Effector memory CD8-positive, alpha-beta T cell (primary cell): ENCODE results near the gene CAPN13.

Experiments
- ATAC-seq: fragments of 150-1000 bp; cut with Tn5 transposase; replicated peaks from 2 replicates; pipeline ENCODE4 v1.10.0; 2021; ENCODE audit warnings: mild to moderate bottlenecking, moderate library complexity
- DNase-seq, 3 experiments: peaks; one replicate each; pipeline ENCODE4 v3.0.0; 2021
- H3K27ac Mint-ChIP-seq, 2 donors: one replicate each; pipeline ENCODE4 v1.8.0; 2022; ENCODE audit warnings: mild to moderate bottlenecking in 2 of 2, mixed read lengths in 2 of 2, moderate library complexity in 2 of 2
- H3K27me3 Mint-ChIP-seq, 2 donors: one replicate each; pipeline ENCODE4 v1.8.0; 2022; ENCODE audit warnings: mixed read lengths in 2 of 2
- H3K36me3 Mint-ChIP-seq: one replicate; pipeline ENCODE4 v1.8.0; 2022; ENCODE audit warnings: mild to moderate bottlenecking, moderate library complexity, mixed read lengths; ENCODE audit not compliant: insufficient read depth
- H3K4me1 Mint-ChIP-seq, 2 donors: one replicate each; pipeline ENCODE4 v1.8.0; 2022; ENCODE audit warnings: low read depth in 2 of 2, mixed read lengths in 2 of 2
- H3K4me3 Mint-ChIP-seq, 2 donors: one replicate each; pipeline ENCODE4 v1.8.0; 2022; ENCODE audit warnings: mild to moderate bottlenecking in 2 of 2, mixed read lengths in 2 of 2, moderate library complexity in 2 of 2
- H3K9me3 Mint-ChIP-seq, 2 donors: one replicate each; pipeline ENCODE4 v1.8.0; 2022; ENCODE audit warnings: mixed read lengths in 2 of 2

CAPN13 gene

GRCh38 chr2:30765876-30766470 is 41.3 kb downstream of the CAPN13 start:
- no peaks in the 10 kb centered on the region for H3K36me3 Mint-ChIP-seq
- ATAC-seq: no peak
- H3K4me3 Mint-ChIP-seq: no peak overlapping the region
- no peak overlapping the region for H3K27ac Mint-ChIP-seq
- peaks cover 32 to 70% of the 10 kb centered on the region in 2 donors for H3K27me3 Mint-ChIP-seq
- no peaks in the 10 kb centered on the region for H3K9me3 Mint-ChIP-seq
- no peak for DNase-seq
- H3K4me1 Mint-ChIP-seq: peaks cover 0 to 7% of the 10 kb centered on the region in 2 donors

- Mint-ChIP-seq H3K4me1 (peaks cover 0 to 7% of the 10 kb centered on the region in 2 donors), H3K27ac (no peak overlapping the region), H3K27me3 (peaks cover 39 to 70% of the 10 kb centered on the region in 2 donors), H3K9me3 (no peaks in the 10 kb centered on the region), H3K4me3 (no peak overlapping the region), H3K36me3 (no peaks in the 10 kb centered on the region)
- DNase-seq (no peak), ATAC-seq (no peak)
Measured at GRCh38 chr2:30765191-30765590, 42.1 kb downstream of the CAPN13 start.

GRCh38 chr2:30764021-30764800 is 43.0 kb downstream of the CAPN13 start:
- peaks cover 42 to 70% of the 10 kb centered on the region in 2 donors for H3K27me3 Mint-ChIP-seq

GRCh38 chr2:30763151-30763660 is 44.0 kb downstream of the CAPN13 start:
- DNase-seq: no peak
- ATAC-seq: no peak
- Mint-ChIP-seq H3K4me3 (no peak overlapping the region), H3K27me3 (peaks cover 35 to 72% of the 10 kb centered on the region in 2 donors), H3K9me3 (no peaks in the 10 kb centered on the region), H3K4me1 (peaks cover 0 to 7% of the 10 kb centered on the region in 2 donors), H3K36me3 (no peaks in the 10 kb centered on the region), H3K27ac (no peak overlapping the region)

More at GRCh38 chr2:30764021-30764800, 43.0 kb downstream of the CAPN13 start:
- H3K4me1 Mint-ChIP-seq: peaks cover 0 to 7% of the 10 kb centered on the region in 2 donors
- H3K9me3 Mint-ChIP-seq: no peaks in the 10 kb centered on the region
- H3K4me3 Mint-ChIP-seq: no peak overlapping the region
- no peak for ATAC-seq
- no peaks in the 10 kb centered on the region for H3K36me3 Mint-ChIP-seq
- no peak for DNase-seq
- no peak overlapping the region for H3K27ac Mint-ChIP-seq

- Mint-ChIP-seq H3K36me3 (no peaks in the 10 kb centered on the region), H3K27ac (no peak overlapping the region), H3K9me3 (no peaks in the 10 kb centered on the region), H3K4me3 (no peak overlapping the region), H3K27me3 (peaks cover 35 to 80% of the 10 kb centered on the region in 2 donors), H3K4me1 (peaks cover 0 to 2% of the 10 kb centered on the region in 2 donors)
- ATAC-seq: no peak
- no peak for DNase-seq
Measured at GRCh38 chr2:30761226-30761625, 46.0 kb downstream of the CAPN13 start.

GRCh38 chr2:30759481-30759880 is 47.8 kb downstream of the CAPN13 start:
- H3K27me3 Mint-ChIP-seq: peaks cover 38 to 80% of the 10 kb centered on the region in 2 donors

GRCh38 chr2:30758191-30758651 is 49.0 kb downstream of the CAPN13 start:
- no peak for ATAC-seq
- Mint-ChIP-seq H3K4me1 (no peaks in the 10 kb centered on the region), H3K4me3 (no peak overlapping the region), H3K27ac (no peak overlapping the region), H3K27me3 (peaks cover 48 to 83% of the 10 kb centered on the region in 2 donors), H3K9me3 (no peaks in the 10 kb centered on the region), H3K36me3 (no peaks in the 10 kb centered on the region)
- DNase-seq: no peak

More at GRCh38 chr2:30759481-30759880, 47.8 kb downstream of the CAPN13 start:
- Mint-ChIP-seq H3K4me3 (no peak overlapping the region), H3K36me3 (no peaks in the 10 kb centered on the region), H3K9me3 (no peaks in the 10 kb centered on the region), H3K27ac (no peak overlapping the region), H3K4me1 (no peaks in the 10 kb centered on the region)
- DNase-seq (no peak), ATAC-seq (no peak)

- Mint-ChIP-seq H3K9me3 (no peaks in the 10 kb centered on the region), H3K4me3 (no peak overlapping the region), H3K4me1 (no peaks in the 10 kb centered on the region), H3K27me3 (peaks cover 49 to 83% of the 10 kb centered on the region in 2 donors), H3K27ac (no peak overlapping the region), H3K36me3 (no peaks in the 10 kb centered on the region)
- DNase-seq (no peak), ATAC-seq (no peak)
Measured at GRCh38 chr2:30757749-30758148, 49.5 kb downstream of the CAPN13 start.

- Mint-ChIP-seq H3K9me3 (no peaks in the 10 kb centered on the region), H3K4me3 (no peak overlapping the region), H3K36me3 (no peaks in the 10 kb centered on the region), H3K4me1 (no peaks in the 10 kb centered on the region), H3K27me3 (peaks cover 54 to 85% of the 10 kb centered on the region in 2 donors), H3K27ac (no peak overlapping the region)
- no peak for ATAC-seq
- no peak for DNase-seq
Measured at GRCh38 chr2:30756971-30757370, 50.3 kb downstream of the CAPN13 start.

GRCh38 chr2:30756051-30756719 is 51.1 kb downstream of the CAPN13 start:
- ATAC-seq: no peak
- H3K36me3 Mint-ChIP-seq: no peaks in the 10 kb centered on the region
- H3K9me3 Mint-ChIP-seq: no peaks in the 10 kb centered on the region
- H3K27me3 Mint-ChIP-seq: peaks cover 62 to 90% of the 10 kb centered on the region in 2 donors
- H3K4me1 Mint-ChIP-seq: no peaks in the 10 kb centered on the region
- DNase-seq: no peak
- no peak overlapping the region for H3K4me3 Mint-ChIP-seq
- H3K27ac Mint-ChIP-seq: no peak overlapping the region

GRCh38 chr2:30753630-30754029 is 53.6 kb downstream of the CAPN13 start:
- no peaks in the 10 kb centered on the region for H3K4me1 Mint-ChIP-seq
- DNase-seq: no peak
- no peak overlapping the region for H3K27ac Mint-ChIP-seq
- H3K27me3 Mint-ChIP-seq: peaks cover 64 to 84% of the 10 kb centered on the region in 2 donors
- ATAC-seq: no peak
- no peaks in the 10 kb centered on the region for H3K9me3 Mint-ChIP-seq
- H3K4me3 Mint-ChIP-seq: no peak overlapping the region
- no peaks in the 10 kb centered on the region for H3K36me3 Mint-ChIP-seq

GRCh38 chr2:30752811-30753210 is 54.4 kb downstream of the CAPN13 start:
- Mint-ChIP-seq H3K9me3 (no peaks in the 10 kb centered on the region), H3K27me3 (peaks cover 71 to 90% of the 10 kb centered on the region in 2 donors), H3K4me3 (no peak overlapping the region), H3K27ac (no peak overlapping the region), H3K36me3 (no peaks in the 10 kb centered on the region), H3K4me1 (no peaks in the 10 kb centered on the region)
- DNase-seq (no peak), ATAC-seq (no peak)

- DNase-seq (no peak), ATAC-seq (no peak)
- Mint-ChIP-seq H3K36me3 (peaks cover 3% of the 10 kb centered on the region), H3K4me1 (no peaks in the 10 kb centered on the region), H3K4me3 (no peak overlapping the region), H3K27ac (no peak overlapping the region), H3K9me3 (no peaks in the 10 kb centered on the region), H3K27me3 (peaks cover 70 to 73% of the 10 kb centered on the region in 2 donors)
Measured at GRCh38 chr2:30747206-30747605, 60.0 kb downstream of the CAPN13 start.
